Bronchial epithelial cell (primary cell): Measurements from ENCODE around the gene REPIN1. TPM values are rescaled to one million over a fixed set of nuclear protein-coding genes. Genes with fewer than 3 reads are reported as not detected.
A peak's percentile ranks its signal among the peaks of the same experiment; 100 is the strongest.

Source experiments
- DNase-seq: peaks from one replicate; pipeline ENCODE4 v3.0.0-alpha.2; 2010; ENCODE audit warnings: low read depth
- FAIRE-seq: peaks from 2 replicates; lab custom pipeline; 2011; peaks lifted over from hg19 to GRCh38; lab: Jason Lieb, UNC
- H3K27me3 ChIP-seq: 2 replicates; pipeline ENCODE4 v1.5.1; 2011; ENCODE audit warnings: low read length; ENCODE audit not compliant: control insufficient read depth, insufficient read depth
- H3K36me3 ChIP-seq: 2 replicates; pipeline ENCODE4 v1.5.1; 2011; ENCODE audit warnings: low read length; ENCODE audit not compliant: control insufficient read depth, insufficient read depth
- H3K4me3 ChIP-seq: 2 replicates; pipeline ENCODE4 v1.5.1; 2011; ENCODE audit warnings: mild to moderate bottlenecking, low read depth, low read length, control low read depth
- total RNA-seq: library from RNA; depleted of rRNA; stranded (reverse); fragments of >200 nt; gene quantifications from 2 replicates; pipeline ENCODE4 v1.2.1, GENCODE V29; 2014
- TF ChIP-seq, protein P1 (sequence below): IDR thresholded peaks from 2 replicates; pipeline ENCODE4 v1.5.1; 2011; ENCODE audit warnings: mild to moderate bottlenecking, moderate library complexity, low read length, control low read depth, inconsistent platforms; ENCODE audit not compliant: insufficient read depth, severe bottlenecking

The REPIN1 gene
- total RNA-seq, 1 donor from 2014 or later, result 26.1 TPM

DNA sequence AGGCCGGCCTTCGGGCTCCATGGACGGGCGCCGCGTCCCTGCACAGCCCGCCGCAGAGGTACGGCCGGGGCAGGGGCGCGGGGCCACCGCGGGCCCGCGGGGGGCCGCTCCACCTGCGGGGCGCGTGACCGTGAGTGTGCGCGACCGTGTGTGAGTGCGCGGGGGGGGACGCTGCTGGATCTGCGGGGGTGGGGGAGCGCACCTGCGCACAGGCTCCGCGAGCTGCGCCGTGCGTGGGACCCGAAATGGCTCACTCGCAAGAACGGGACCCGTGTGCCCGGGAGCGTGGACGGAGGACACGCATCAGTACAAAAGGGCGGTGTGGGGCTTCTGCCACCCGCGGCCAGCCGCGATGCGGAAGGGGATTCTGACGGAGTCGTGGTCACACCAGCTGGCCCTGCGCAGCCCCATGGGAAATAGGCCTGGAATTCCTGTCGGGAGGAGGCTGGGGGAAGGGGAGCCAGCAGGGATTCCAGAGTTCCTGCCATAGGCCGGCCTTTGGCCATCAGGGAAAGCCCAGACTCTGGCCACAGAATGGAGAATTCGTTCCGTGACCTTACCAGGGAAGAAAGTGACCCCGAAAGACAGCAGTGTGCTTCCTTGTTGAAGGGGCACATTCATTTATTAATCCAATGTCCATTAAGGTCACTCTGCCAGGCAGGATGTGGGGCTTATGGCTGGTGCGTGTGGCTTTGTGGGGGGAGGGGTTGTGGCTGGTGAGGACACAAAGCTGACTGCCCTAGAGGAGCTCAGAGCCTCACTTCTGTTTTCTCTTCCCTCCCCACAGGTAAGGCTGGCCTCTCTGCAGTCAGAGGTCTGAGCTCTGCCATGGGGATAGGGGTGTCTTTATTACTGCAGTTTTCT is 494 bp downstream of the REPIN1 start:
- no peak for FAIRE-seq
- DNase-seq, result no peak

DNA sequence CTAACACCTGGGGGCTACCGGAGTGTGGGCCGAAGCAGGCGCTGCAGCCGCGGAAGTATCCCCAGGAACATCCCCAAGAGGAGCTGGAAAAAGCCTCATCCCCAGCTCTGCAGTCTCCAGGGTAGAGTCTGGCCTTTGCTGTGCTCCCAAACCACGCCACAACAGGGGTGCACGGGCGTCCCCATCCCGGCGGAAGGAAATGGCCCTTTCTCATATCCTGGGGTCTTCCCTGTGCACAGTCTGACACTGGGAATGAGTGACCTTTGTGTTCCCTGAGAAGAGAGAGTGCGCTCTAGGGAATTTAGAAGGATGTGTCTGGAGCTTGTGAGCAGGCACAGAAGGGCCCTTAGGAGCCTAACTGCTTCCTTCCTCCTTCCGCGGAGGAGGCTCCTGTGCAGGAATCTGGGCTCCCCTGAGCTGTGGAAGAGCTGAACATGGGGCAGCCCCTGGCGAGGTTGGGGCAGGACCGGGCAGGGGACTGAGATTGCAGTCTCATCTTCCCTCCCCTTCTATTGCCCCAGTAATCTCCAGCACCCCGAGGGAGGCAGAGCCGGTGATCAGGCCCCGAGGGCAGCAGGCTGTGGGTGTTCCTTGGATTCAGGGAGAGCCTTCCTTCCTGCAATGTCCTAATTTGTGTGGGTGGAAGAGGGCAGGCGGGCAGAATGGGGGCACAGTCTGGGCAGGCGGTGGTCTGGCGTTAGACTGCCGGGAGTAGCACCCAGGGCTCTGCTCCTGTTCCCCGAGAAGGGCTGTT is 1.3 kb downstream of the REPIN1 start:
- TF ChIP-seq, protein P1, sequence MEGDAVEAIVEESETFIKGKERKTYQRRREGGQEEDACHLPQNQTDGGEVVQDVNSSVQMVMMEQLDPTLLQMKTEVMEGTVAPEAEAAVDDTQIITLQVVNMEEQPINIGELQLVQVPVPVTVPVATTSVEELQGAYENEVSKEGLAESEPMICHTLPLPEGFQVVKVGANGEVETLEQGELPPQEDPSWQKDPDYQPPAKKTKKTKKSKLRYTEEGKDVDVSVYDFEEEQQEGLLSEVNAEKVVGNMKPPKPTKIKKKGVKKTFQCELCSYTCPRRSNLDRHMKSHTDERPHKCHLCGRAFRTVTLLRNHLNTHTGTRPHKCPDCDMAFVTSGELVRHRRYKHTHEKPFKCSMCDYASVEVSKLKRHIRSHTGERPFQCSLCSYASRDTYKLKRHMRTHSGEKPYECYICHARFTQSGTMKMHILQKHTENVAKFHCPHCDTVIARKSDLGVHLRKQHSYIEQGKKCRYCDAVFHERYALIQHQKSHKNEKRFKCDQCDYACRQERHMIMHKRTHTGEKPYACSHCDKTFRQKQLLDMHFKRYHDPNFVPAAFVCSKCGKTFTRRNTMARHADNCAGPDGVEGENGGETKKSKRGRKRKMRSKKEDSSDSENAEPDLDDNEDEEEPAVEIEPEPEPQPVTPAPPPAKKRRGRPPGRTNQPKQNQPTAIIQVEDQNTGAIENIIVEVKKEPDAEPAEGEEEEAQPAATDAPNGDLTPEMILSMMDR, result no peak
- Histone ChIP-seq H3K4me3 (no peak overlapping the region), H3K36me3 (peaks cover 5% of the 10 kb centered on the region), H3K27me3 (no peaks in the 10 kb centered on the region)
- DNase-seq (no peak), FAIRE-seq (no peak)

More for the DNA sequence above, 494 bp downstream of the REPIN1 start:
- Histone ChIP-seq H3K27me3 (no peaks in the 10 kb centered on the region), H3K36me3 (peaks cover 5% of the 10 kb centered on the region), H3K4me3 (peak overlapping the region; percentile 72)
- TF ChIP-seq, protein P1, result no peak

DNA sequence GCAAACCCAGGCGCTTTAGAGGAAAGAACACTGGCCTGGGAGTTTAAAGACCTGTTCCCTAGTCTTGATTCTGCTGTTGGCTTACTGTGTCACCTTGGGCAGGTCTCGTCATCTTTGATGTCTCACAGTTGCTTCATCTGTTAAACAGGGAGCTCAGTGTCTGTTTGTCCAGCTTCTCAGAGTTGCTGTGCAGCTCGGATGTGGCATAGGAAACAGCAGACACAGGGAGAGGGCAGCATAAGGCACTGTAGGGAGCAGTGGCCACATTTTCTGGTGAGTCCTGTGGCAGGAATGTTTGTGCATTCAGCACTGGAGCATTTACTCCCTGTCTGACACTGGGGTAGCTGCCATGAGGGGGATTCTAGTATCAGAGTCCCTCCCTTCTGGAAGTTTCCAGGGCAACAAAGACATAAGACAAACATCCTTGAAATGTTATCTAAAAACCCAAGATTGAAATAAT is 2.0 kb downstream of the REPIN1 start:
- no peak overlapping the region for H3K4me3 ChIP-seq
- H3K36me3 ChIP-seq, result peaks cover 5% of the 10 kb centered on the region
- no peak for FAIRE-seq
- TF ChIP-seq, protein P1, result no peak
- DNase-seq, result no peak
- no peaks in the 10 kb centered on the region for H3K27me3 ChIP-seq

DNA sequence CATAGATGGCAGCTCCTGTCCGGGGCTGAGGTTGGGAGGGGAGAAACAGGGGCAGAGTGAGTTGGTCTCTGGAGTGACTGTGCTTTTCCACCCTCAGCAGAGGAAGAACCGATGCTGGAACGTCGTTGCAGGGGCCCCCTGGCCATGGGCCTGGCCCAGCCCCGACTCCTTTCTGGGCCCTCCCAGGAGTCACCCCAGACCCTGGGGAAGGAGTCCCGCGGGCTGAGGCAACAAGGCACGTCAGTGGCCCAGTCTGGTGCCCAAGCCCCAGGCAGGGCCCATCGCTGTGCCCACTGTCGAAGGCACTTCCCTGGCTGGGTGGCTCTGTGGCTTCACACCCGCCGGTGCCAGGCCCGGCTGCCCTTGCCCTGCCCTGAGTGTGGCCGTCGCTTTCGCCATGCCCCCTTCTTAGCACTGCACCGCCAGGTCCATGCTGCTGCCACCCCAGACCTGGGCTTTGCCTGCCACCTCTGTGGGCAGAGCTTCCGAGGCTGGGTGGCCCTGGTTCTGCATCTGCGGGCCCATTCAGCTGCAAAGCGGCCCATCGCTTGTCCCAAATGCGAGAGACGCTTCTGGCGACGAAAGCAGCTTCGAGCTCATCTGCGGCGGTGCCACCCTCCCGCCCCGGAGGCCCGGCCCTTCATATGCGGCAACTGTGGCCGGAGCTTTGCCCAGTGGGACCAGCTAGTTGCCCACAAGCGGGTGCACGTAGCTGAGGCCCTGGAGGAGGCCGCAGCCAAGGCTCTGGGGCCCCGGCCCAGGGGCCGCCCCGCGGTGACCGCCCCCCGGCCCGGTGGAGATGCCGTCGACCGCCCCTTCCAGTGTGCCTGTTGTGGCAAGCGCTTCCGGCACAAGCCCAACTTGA is 2.7 kb downstream of the REPIN1 start:
- DNase-seq, result no peak
- H3K4me3 ChIP-seq, result no peak overlapping the region
- peaks cover 5% of the 10 kb centered on the region for H3K36me3 ChIP-seq
- no peak for FAIRE-seq
- no peaks in the 10 kb centered on the region for H3K27me3 ChIP-seq
- TF ChIP-seq, protein P1, result no peak

DNA sequence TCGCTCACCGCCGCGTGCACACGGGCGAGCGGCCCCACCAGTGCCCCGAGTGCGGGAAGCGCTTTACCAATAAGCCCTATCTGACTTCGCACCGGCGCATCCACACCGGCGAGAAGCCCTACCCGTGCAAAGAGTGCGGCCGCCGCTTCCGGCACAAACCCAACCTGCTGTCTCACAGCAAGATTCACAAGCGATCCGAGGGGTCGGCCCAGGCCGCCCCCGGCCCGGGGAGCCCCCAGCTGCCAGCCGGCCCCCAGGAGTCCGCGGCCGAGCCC is 3.3 kb downstream of the REPIN1 start:
- Histone ChIP-seq H3K36me3 (peaks cover 5% of the 10 kb centered on the region), H3K4me3 (no peak overlapping the region), H3K27me3 (no peaks in the 10 kb centered on the region)
- TF ChIP-seq, protein P1, result no peak
- FAIRE-seq (no peak), DNase-seq (no peak)
